Measurements from ENCODE around the gene RAB7B.

- no peak for TF ChIP-seq POLR2A (IDR thresholded peaks at IDR 0.05)
- no peak for TF ChIP-seq POLR2AphosphoS5 (IDR thresholded peaks at IDR 0.05)
- TF ChIP-seq CTCF (IDR thresholded peaks at IDR 0.05): no peak
Observed at GRCh38 chr1:205976708-205977401, 26.3 kb downstream of the RAB7B start.
